Subcutaneous abdominal adipose tissue (tissue), 5 donors: ENCODE results near the gene SLC7A14.

Experiments used
- H3K27ac ChIP-seq: one replicate; pipeline ENCODE4 v1.7.0; 2013; ENCODE audit warnings: low read depth, mild to moderate bottlenecking, inconsistent platforms, low read length, moderate library complexity
- H3K27me3 ChIP-seq, 5 donors: one replicate each; pipeline ENCODE4 v1.7.0; 2013; ENCODE audit warnings: low read length in 5 of 5, inconsistent platforms in 1 of 5; ENCODE audit not compliant: control insufficient read depth in 5 of 5, insufficient read depth in 4 of 5
- H3K36me3 ChIP-seq, 5 donors: one replicate each; pipeline ENCODE4 v1.7.0; 2013; ENCODE audit warnings: low read length in 5 of 5; ENCODE audit not compliant: control insufficient read depth in 5 of 5, insufficient read depth in 5 of 5
- H3K4me1 ChIP-seq, 5 donors: one replicate each; pipeline ENCODE4 v1.7.0; 2013; ENCODE audit warnings: low read length in 5 of 5, mild to moderate bottlenecking in 3 of 5, moderate library complexity in 1 of 5; ENCODE audit not compliant: control insufficient read depth in 5 of 5, insufficient read depth in 5 of 5
- H3K4me3 ChIP-seq, 5 donors: one replicate each; pipeline ENCODE4 v1.7.0; 2013; ENCODE audit warnings: low read length in 5 of 5, low read depth in 1 of 5
- H3K9ac ChIP-seq, 5 donors: one replicate each; pipeline ENCODE4 v1.7.0; 2013; ENCODE audit warnings: low read length in 5 of 5, mild to moderate bottlenecking in 4 of 5, moderate library complexity in 3 of 5
- H3K9me3 ChIP-seq, 5 donors: one replicate each; pipeline ENCODE4 v1.7.0; 2013; ENCODE audit warnings: low read length in 5 of 5; ENCODE audit not compliant: control insufficient read depth in 5 of 5
- donor health status: healthy.
- donor health status: healthy.
- donor health status: healthy.
- donor health status: healthy.
- donor health status: healthy.

Gene SLC7A14

DNA sequence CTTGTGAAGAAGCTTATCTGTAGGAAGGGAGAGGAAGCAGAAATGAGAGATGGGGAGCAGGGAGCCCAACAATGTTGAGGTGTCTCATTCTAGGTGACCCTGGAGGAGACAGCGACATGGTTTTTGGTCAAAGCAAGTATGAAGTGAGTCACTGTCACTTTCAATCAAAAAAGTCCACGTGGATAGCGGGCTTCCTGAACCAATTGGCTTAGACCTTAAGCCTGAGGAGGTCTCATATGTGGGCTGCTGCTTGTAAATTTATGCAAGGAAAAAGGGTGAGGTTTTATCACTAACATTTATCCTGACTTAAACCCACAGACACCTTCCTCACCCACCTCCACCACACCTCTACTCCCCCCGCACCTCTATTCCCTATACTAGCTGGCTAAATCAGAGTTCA lies 144.5 kb downstream of the SLC7A14 start:
- Histone ChIP-seq H3K27me3 (peaks cover 0 to 8% (median 0%) of the 10 kb centered on the region in 5 donors), H3K36me3 (no peaks in the 10 kb centered on the region), H3K27ac (no peak overlapping the region), H3K9ac (no peak overlapping the region), H3K4me1 (no peaks in the 10 kb centered on the region), H3K9me3 (no peaks in the 10 kb centered on the region), H3K4me3 (no peak overlapping the region)

- Histone ChIP-seq H3K27me3 (peaks cover 0 to 8% (median 0%) of the 10 kb centered on the region in 5 donors), H3K27ac (no peak overlapping the region), H3K9me3 (no peaks in the 10 kb centered on the region), H3K4me1 (no peaks in the 10 kb centered on the region), H3K36me3 (peaks cover 0 to 3% (median 0%) of the 10 kb centered on the region in 5 donors), H3K4me3 (no peak overlapping the region), H3K9ac (no peak overlapping the region)
Measured at GRCh38 chr3:170440344-170440743, 145.5 kb downstream of the SLC7A14 start.

DNA sequence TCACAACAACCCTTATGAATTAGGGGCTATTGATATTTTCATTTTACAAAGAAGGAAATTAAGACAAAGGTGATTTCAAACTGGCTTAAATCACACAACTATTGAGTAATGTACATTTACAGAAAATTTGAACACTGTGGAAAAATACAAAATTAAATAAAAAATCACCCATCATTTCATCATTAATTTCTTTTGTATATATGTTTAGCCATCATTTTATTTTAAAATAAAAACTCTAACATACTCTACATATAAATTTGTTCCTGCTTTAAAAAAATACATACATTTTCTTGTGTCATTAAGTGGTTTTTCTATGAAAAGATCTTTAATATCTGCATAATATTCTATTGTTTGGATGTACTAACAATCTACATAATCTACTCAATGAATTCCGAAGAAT lies 147.0 kb downstream of the SLC7A14 start:
- Histone ChIP-seq H3K9ac (no peak overlapping the region), H3K4me3 (no peak overlapping the region), H3K27me3 (peaks cover 0 to 8% (median 0%) of the 10 kb centered on the region in 5 donors), H3K9me3 (no peaks in the 10 kb centered on the region), H3K36me3 (peaks cover 0 to 3% (median 0%) of the 10 kb centered on the region in 5 donors), H3K27ac (no peak overlapping the region), H3K4me1 (no peaks in the 10 kb centered on the region)

DNA sequence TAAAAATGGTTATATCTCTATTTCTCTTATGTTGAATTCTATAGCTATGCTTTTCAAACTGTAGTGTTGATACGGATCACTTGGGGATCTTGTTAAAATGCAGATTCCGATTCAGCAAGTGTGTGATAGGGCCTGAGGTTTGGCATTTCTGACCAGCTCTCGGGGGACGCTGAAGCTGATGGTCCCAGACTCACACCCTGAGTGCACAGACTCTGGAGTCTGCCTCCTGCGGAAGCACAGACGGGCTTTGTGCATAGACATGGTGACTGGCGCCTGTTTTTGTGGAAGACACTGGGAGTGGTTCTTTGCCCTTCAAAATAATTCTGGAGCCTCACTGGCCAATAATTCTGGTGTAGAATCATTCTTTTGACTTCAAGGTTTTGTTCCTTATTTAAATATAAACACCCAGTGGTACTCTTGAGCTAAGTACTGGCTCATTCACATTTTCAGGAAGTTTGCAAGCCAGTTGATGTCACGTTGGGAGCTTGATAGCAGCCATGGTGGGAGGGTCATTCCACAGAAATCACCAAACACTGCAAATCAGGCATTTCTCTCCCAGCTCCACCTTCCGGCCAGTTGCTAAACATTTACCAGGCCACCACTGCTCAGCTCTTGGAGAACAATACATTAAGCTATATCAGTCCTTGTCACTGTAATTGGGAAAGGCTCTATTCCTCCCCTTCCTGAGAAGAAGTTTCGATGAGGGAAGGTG lies 148.0 kb downstream of the SLC7A14 start:
- Histone ChIP-seq H3K9ac (no peak overlapping the region), H3K36me3 (peaks cover 0 to 3% (median 0%) of the 10 kb centered on the region in 5 donors), H3K4me1 (no peaks in the 10 kb centered on the region), H3K27me3 (peaks cover 0 to 8% (median 0%) of the 10 kb centered on the region in 5 donors), H3K9me3 (no peaks in the 10 kb centered on the region), H3K27ac (no peak overlapping the region), H3K4me3 (no peak overlapping the region)

- Histone ChIP-seq H3K4me3 (no peak overlapping the region), H3K27ac (no peak overlapping the region), H3K9me3 (no peaks in the 10 kb centered on the region), H3K27me3 (peaks cover 0 to 4% (median 0%) of the 10 kb centered on the region in 5 donors), H3K9ac (no peak overlapping the region), H3K36me3 (peaks cover 0 to 4% (median 0%) of the 10 kb centered on the region in 5 donors), H3K4me1 (no peaks in the 10 kb centered on the region)
Measured at GRCh38 chr3:170437176-170437575, 148.7 kb downstream of the SLC7A14 start.

- no peak overlapping the region for H3K4me3 ChIP-seq
- H3K9ac ChIP-seq = no peak overlapping the region
- no peak overlapping the region for H3K27ac ChIP-seq
- no peaks in the 10 kb centered on the region for H3K27me3 ChIP-seq
- H3K4me1 ChIP-seq = no peaks in the 10 kb centered on the region
- H3K36me3 ChIP-seq = peaks cover 0 to 4% (median 0%) of the 10 kb centered on the region in 5 donors
- H3K9me3 ChIP-seq = no peaks in the 10 kb centered on the region
Measured at GRCh38 chr3:170436697-170437096, 149.2 kb downstream of the SLC7A14 start.

- no peaks in the 10 kb centered on the region for H3K27me3 ChIP-seq
- no peak overlapping the region for H3K9ac ChIP-seq
- H3K36me3 ChIP-seq = peaks cover 0 to 4% (median 0%) of the 10 kb centered on the region in 5 donors
- H3K27ac ChIP-seq = no peak overlapping the region
- H3K4me3 ChIP-seq = no peak overlapping the region
- H3K9me3 ChIP-seq = no peaks in the 10 kb centered on the region
- no peaks in the 10 kb centered on the region for H3K4me1 ChIP-seq
Measured at GRCh38 chr3:170432416-170432815, 153.5 kb downstream of the SLC7A14 start.

- H3K27me3 ChIP-seq = no peaks in the 10 kb centered on the region
- peaks cover 0 to 4% (median 0%) of the 10 kb centered on the region in 5 donors for H3K36me3 ChIP-seq
- H3K4me1 ChIP-seq = no peaks in the 10 kb centered on the region
- H3K9me3 ChIP-seq = no peaks in the 10 kb centered on the region
- H3K27ac ChIP-seq = no peak overlapping the region
- H3K4me3 ChIP-seq = no peak overlapping the region
- H3K9ac ChIP-seq = no peak overlapping the region
Measured at GRCh38 chr3:170431054-170431453, 154.8 kb downstream of the SLC7A14 start.

GRCh38 chr3:170429050-170429449 lies 156.8 kb downstream of the SLC7A14 start:
- Histone ChIP-seq H3K36me3 (peaks cover 0 to 4% (median 0%) of the 10 kb centered on the region in 5 donors), H3K4me3 (no peak overlapping the region), H3K4me1 (no peaks in the 10 kb centered on the region), H3K27me3 (peaks cover 0 to 5% (median 0%) of the 10 kb centered on the region in 5 donors), H3K9ac (no peak overlapping the region), H3K27ac (no peak overlapping the region), H3K9me3 (no peaks in the 10 kb centered on the region)

- Histone ChIP-seq H3K4me3 (no peak overlapping the region), H3K36me3 (peaks cover 0 to 4% (median 0%) of the 10 kb centered on the region in 5 donors), H3K9ac (no peak overlapping the region), H3K9me3 (no peaks in the 10 kb centered on the region), H3K4me1 (no peaks in the 10 kb centered on the region), H3K27ac (no peak overlapping the region), H3K27me3 (peaks cover 0 to 5% (median 0%) of the 10 kb centered on the region in 5 donors)
Measured at GRCh38 chr3:170428095-170428494, 157.8 kb downstream of the SLC7A14 start.
